Large intestine (tissue), 3 donors: ENCODE measurements around the gene RASSF5. TPM values are rescaled to one million over a fixed set of nuclear protein-coding genes. Genes with fewer than 3 reads are reported as not detected.

Source experiments
- DNase-seq, 2 donors: peaks; one replicate each; pipeline versions ENCODE4 v3.0.0 to v3.0.0-alpha.2; 2013
- H3K27ac ChIP-seq: one replicate; pipeline ENCODE4 v1.5.1; 2013; ENCODE audit warnings: low read length
- H3K27me3 ChIP-seq: 2 replicates; pipeline ENCODE4 v1.6.1; 2013; ENCODE audit warnings: low read length; ENCODE audit not compliant: control insufficient read depth, insufficient read depth
- H3K36me3 ChIP-seq: 2 replicates; pipeline ENCODE4 v1.6.1; 2013; ENCODE audit warnings: low read length; ENCODE audit not compliant: control insufficient read depth, insufficient read depth
- H3K4me1 ChIP-seq: one replicate; pipeline ENCODE4 v1.6.1; 2013; ENCODE audit warnings: low read length; ENCODE audit not compliant: control insufficient read depth, insufficient read depth
- H3K4me3 ChIP-seq: one replicate; pipeline ENCODE4 v1.5.1; 2013; ENCODE audit warnings: low read length
- H3K9me3 ChIP-seq: one replicate; pipeline ENCODE4 v1.6.1; 2013; ENCODE audit warnings: mild to moderate bottlenecking, low read depth, low read length, moderate library complexity; ENCODE audit not compliant: control insufficient read depth
- WGBS: methylation state at CpG from one replicate; pipeline ENCODE4 v1.1.5; 2013; ENCODE audit warnings: low lambda C conversion rate; ENCODE audit not compliant: insufficient coverage; 5-methylcytosine and 5-hydroxymethylcytosine counted together
- polyA plus RNA-seq: library from polyadenylated mRNA; unstranded; fragments of 120-200 nt; gene quantifications from one replicate; pipeline ENCODE4 v1.2.1, GENCODE V29; 2013

The RASSF5 gene
- polyA plus RNA-seq, 1 donor: 5.7 TPM

DNA sequence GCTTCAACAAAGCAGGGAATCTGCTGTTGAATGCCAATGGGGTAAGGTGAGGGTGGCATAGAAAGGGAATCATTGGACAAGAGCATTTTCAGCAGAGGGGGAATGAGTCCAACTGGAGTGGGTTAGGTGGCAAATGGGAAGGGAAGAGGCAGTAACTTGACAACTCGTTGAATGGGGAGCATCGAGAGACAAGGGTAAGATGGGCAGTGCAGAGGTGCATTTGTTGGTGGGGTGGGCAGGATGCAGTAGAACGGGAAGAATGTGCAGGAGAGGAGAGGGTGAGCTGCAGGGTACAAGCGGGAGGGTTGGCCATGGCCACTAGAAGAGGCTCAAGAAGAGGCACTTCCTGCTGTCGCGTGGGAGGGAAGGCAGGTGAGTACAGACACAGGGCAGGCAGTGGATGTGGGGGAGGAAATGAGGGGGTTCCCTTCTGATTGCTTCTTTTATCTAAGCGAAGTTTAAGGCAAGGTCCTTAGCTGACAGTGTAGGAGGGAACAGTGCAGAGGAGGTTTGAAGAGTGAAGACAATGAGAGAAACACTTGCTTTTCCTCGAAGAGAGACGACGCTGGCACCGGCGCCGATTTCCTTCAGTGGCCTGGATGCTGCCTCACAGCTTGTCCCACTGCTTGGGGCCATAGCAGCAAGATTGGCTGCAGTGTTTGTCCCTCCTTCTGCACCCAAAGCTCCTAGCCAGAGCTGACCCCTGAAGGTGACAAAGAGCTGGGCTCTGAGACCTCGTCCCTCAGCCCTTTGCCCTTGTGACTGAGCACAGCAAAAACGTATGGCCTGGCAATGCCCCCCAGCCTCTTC is 40.3 kb upstream of the RASSF5 start:
- Histone ChIP-seq H3K4me3 (no peak overlapping the region), H3K27ac (no peak overlapping the region), H3K4me1 (peaks cover 18% of the 10 kb centered on the region), H3K27me3 (peaks cover 8% of the 10 kb centered on the region), H3K9me3 (no peaks in the 10 kb centered on the region), H3K36me3 (no peaks in the 10 kb centered on the region)
- no peak for DNase-seq
- WGBS: 44% methylated on average over 3 of the region's 15 CpGs

DNA sequence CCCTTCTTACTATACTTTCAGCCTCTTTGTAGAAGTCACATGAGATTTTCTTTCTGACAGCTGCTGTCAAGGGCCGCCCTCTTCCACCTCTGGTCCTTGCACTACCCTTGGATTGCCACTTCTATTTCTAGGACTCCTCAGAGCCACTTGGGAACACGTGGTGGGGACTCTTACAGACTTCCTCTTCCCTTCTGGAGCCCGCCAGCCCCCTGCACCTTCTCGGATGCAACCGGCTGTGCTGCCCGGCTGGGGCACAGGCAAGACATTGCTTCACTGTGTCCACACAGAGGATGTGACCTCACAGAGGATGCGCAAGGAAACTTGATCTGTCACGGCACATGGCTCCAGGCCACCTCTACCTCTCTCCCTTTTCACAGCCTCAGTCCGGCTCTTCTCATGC is 39.4 kb upstream of the RASSF5 start:
- peaks cover 18% of the 10 kb centered on the region for H3K4me1 ChIP-seq
- H3K27me3 ChIP-seq: peaks cover 8% of the 10 kb centered on the region
- no CpG with 5 or more reads among the region's 9 CpGs for WGBS
- H3K4me3 ChIP-seq: no peak overlapping the region
- H3K9me3 ChIP-seq: no peaks in the 10 kb centered on the region
- H3K27ac ChIP-seq: no peak overlapping the region
- DNase-seq: no peak
- H3K36me3 ChIP-seq: no peaks in the 10 kb centered on the region

- H3K36me3 ChIP-seq: peaks cover 3% of the 10 kb centered on the region
- peaks cover 18% of the 10 kb centered on the region for H3K4me1 ChIP-seq
- WGBS: 80% methylated on average over 1 of the region's 3 CpGs
- H3K27me3 ChIP-seq: peaks cover 8% of the 10 kb centered on the region
- no peaks in the 10 kb centered on the region for H3K9me3 ChIP-seq
- no peak for DNase-seq
- H3K4me3 ChIP-seq: no peak overlapping the region
- no peak overlapping the region for H3K27ac ChIP-seq
These were observed 38.8 kb upstream of the RASSF5 start for GRCh38 chr1:206468571-206468970.

- H3K27me3 ChIP-seq: peaks cover 8% of the 10 kb centered on the region
- H3K27ac ChIP-seq: no peak overlapping the region
- no peaks in the 10 kb centered on the region for H3K9me3 ChIP-seq
- WGBS: no CpG with 5 or more reads among the region's 2 CpGs
- H3K4me1 ChIP-seq: peaks cover 18% of the 10 kb centered on the region
- peak; percentile 30 to 68 for DNase-seq
- peaks cover 8% of the 10 kb centered on the region for H3K36me3 ChIP-seq
- H3K4me3 ChIP-seq: no peak overlapping the region
These were observed 37.9 kb upstream of the RASSF5 start for GRCh38 chr1:206469411-206469932.

DNA sequence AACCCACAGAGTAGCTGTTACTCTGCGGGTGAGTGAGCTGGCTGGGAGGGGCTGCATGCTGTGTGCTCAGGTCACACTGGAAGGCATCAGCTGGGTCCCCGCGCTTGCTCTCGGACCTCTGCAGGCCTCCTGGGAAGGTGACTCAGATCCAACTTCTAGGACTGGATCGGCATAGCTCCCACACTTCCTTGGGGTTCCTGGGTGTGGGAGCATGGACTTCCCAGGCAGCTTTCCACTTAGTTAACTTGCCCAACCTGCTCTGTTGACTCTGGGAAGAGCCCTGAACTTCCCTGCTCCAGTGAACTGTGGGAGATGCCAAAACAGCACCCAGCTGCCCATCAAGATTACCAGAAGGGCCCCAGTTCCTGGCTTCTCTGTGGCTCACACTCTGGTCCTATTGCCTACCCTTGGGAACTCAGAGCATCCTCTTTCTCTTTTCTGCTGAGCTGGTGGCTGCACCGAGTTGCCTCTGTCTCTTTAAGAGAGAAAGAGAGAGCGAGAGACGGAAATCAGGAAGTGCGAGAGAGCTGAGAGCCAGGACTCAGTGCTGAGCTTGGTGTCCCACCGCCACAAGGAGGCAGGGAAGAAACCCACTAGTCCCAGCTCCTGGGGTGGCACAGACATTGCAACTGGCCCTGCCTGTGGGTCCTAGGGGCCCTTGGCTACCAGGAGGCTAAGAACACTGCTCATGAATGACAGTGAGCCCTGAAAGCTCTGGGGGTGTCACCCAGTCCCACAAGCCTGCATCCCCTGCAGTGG is 37.2 kb upstream of the RASSF5 start, which contains the start of gene IKBKE:
IKBKE (plus strand) TSS at position 544 of the 759 bp plus-strand sequence. CDS start 2,752 bp downstream, outside the sequence.
- peaks cover 8% of the 10 kb centered on the region for H3K27me3 ChIP-seq
- 0% methylated on average over 2 of the region's 10 CpGs for WGBS
- H3K9me3 ChIP-seq: no peaks in the 10 kb centered on the region
- H3K4me1 ChIP-seq: peaks cover 18% of the 10 kb centered on the region
- peak within 1 kb of the TSS; percentile 77 for H3K4me3 ChIP-seq
- peak; percentile 51 to 76 for DNase-seq
- peaks cover 10% of the 10 kb centered on the region for H3K36me3 ChIP-seq
- H3K27ac ChIP-seq: no peak within 1 kb of the TSS

GRCh38 chr1:206470692-206471414 is 36.5 kb upstream of the RASSF5 start:
- H3K27me3 ChIP-seq: peaks cover 8% of the 10 kb centered on the region
- H3K36me3 ChIP-seq: peaks cover 11% of the 10 kb centered on the region
- WGBS: no CpG with 5 or more reads among the region's 18 CpGs
- H3K9me3 ChIP-seq: no peaks in the 10 kb centered on the region
- H3K4me1 ChIP-seq: peaks cover 18% of the 10 kb centered on the region
- peak in 1 of 2 donors; percentile 48 for DNase-seq
- H3K4me3 ChIP-seq: peak overlapping the region; percentile 77
- H3K27ac ChIP-seq: no peak overlapping the region

DNA sequence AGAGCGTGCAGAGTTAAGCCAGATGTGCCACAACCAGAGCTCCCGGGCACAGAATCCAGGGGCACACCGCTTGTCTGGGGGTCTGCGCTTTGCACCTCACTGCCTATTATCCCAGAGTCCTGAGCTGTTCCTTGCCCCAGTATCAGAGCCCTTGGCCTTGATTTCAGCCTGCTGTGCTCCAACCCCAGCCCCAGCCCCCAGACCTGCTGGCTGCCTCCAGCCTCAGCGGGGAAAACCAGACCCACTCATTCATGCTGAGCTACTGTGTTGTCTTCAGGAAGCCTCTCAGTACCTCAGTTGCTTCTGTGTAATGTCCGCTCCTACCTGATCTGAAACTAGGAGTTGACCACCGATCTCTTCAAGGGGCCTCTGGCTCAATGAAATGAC is 35.9 kb upstream of the RASSF5 start:
- Histone ChIP-seq H3K36me3 (peaks cover 17% of the 10 kb centered on the region), H3K9me3 (no peaks in the 10 kb centered on the region), H3K27me3 (peaks cover 8% of the 10 kb centered on the region), H3K4me3 (peak overlapping the region; percentile 77), H3K4me1 (peaks cover 18% of the 10 kb centered on the region), H3K27ac (no peak overlapping the region)
- DNase-seq: no peak
- no CpG with 5 or more reads among the region's 7 CpGs for WGBS

- WGBS: 50% methylated on average over 1 of the region's 2 CpGs
- Histone ChIP-seq H3K4me1 (peaks cover 18% of the 10 kb centered on the region), H3K27me3 (peaks cover 4% of the 10 kb centered on the region), H3K36me3 (peaks cover 21% of the 10 kb centered on the region), H3K4me3 (no peak overlapping the region), H3K27ac (no peak overlapping the region), H3K9me3 (no peaks in the 10 kb centered on the region)
- DNase-seq: no peak
These were observed 35.3 kb upstream of the RASSF5 start for GRCh38 chr1:206472024-206472423.

DNA sequence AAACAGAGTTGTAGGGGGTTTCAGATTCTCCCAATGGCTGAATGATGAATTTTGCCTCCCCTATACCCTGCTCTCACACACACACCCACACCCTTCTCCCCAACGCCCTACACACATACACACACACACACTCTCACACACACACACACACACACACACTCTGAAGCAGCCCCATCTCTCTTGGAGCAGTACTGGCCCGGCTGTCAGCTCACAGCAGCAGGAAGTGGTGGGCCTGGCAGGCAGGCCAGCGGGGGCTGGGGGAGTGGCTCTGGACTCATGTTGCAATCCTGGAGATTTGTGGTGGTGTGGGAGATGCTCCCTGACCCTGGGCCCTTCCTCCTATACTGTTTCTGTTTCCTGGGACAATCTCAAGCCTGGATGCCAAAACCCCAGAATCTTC is 34.9 kb upstream of the RASSF5 start:
- Histone ChIP-seq H3K27ac (no peak overlapping the region), H3K27me3 (no peaks in the 10 kb centered on the region), H3K4me3 (no peak overlapping the region), H3K36me3 (peaks cover 23% of the 10 kb centered on the region), H3K9me3 (no peaks in the 10 kb centered on the region), H3K4me1 (peaks cover 18% of the 10 kb centered on the region)
- WGBS: no CpG with 5 or more reads among the region's 3 CpGs
- DNase-seq: peak in 1 of 2 donors; percentile 23

GRCh38 chr1:206472886-206473285 is 34.4 kb upstream of the RASSF5 start:
- Histone ChIP-seq H3K4me1 (peaks cover 18% of the 10 kb centered on the region), H3K27me3 (no peaks in the 10 kb centered on the region), H3K36me3 (peaks cover 26% of the 10 kb centered on the region), H3K4me3 (no peak overlapping the region), H3K9me3 (no peaks in the 10 kb centered on the region), H3K27ac (no peak overlapping the region)
- WGBS: no CpG with 5 or more reads among the region's 5 CpGs
- DNase-seq: no peak
